Neural cell (in vitro differentiated cells): Measurements from ENCODE around the gene GTSE1.

Source experiments
- EP300 ChIP-seq: fragments of 450-650 bp; conservative IDR thresholded peaks from 2 replicates; pipeline ENCODE4 v1.6.1; 2014; ENCODE audit warnings: antibody characterized with exemption, mild to moderate bottlenecking, moderate library complexity; ENCODE audit not compliant: poor library complexity, severe bottlenecking
- MXI1 ChIP-seq: fragments of 450-650 bp; conservative IDR thresholded peaks from 2 replicates; pipeline ENCODE4 v1.6.1; 2014; ENCODE audit warnings: antibody characterized with exemption, mild to moderate bottlenecking; ENCODE audit not compliant: poor library complexity, severe bottlenecking
- POLR2AphosphoS5 ChIP-seq: IDR thresholded peaks from 2 replicates; pipeline ENCODE4 v1.6.1; 2012
- TF ChIP-seq, protein P1 (sequence below): fragments of 450-650 bp; IDR thresholded peaks from 2 replicates; pipeline ENCODE4 v1.5.1; 2014; ENCODE audit warnings: antibody characterized with exemption, mild to moderate bottlenecking, moderate library complexity; ENCODE audit not compliant: poor library complexity, severe bottlenecking
- TF ChIP-seq, protein P2 (sequence below): IDR thresholded peaks from 2 replicates; pipeline ENCODE4 v1.6.1; 2012; ENCODE audit warnings: borderline replicate concordance

DNA sequence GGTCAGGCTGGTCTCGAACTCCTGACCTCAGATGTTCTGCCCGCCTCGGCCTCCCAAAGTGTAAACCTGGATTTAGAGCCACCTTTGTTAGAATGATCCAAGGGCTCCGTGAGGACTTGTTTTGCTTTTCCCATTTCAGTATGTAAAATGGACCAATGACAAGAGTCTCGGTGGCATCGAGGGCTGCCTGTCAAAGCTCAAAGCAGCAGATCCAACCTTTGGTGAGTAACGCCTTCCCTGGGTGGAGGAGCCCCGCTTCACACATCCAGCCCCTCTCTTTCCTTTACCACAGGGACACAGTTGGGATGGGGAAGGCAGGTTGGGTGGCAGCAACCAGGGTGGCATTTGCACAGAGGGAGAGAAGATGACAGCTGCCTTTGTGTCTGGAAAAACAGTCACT, 24.5 kb upstream of the GTSE1 start:
- TF ChIP-seq MXI1 (no peak), POLR2AphosphoS5 (no peak), EP300 (no peak)
- TF ChIP-seq, protein P1, sequence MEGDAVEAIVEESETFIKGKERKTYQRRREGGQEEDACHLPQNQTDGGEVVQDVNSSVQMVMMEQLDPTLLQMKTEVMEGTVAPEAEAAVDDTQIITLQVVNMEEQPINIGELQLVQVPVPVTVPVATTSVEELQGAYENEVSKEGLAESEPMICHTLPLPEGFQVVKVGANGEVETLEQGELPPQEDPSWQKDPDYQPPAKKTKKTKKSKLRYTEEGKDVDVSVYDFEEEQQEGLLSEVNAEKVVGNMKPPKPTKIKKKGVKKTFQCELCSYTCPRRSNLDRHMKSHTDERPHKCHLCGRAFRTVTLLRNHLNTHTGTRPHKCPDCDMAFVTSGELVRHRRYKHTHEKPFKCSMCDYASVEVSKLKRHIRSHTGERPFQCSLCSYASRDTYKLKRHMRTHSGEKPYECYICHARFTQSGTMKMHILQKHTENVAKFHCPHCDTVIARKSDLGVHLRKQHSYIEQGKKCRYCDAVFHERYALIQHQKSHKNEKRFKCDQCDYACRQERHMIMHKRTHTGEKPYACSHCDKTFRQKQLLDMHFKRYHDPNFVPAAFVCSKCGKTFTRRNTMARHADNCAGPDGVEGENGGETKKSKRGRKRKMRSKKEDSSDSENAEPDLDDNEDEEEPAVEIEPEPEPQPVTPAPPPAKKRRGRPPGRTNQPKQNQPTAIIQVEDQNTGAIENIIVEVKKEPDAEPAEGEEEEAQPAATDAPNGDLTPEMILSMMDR, result no peak
- TF ChIP-seq, protein P2, sequence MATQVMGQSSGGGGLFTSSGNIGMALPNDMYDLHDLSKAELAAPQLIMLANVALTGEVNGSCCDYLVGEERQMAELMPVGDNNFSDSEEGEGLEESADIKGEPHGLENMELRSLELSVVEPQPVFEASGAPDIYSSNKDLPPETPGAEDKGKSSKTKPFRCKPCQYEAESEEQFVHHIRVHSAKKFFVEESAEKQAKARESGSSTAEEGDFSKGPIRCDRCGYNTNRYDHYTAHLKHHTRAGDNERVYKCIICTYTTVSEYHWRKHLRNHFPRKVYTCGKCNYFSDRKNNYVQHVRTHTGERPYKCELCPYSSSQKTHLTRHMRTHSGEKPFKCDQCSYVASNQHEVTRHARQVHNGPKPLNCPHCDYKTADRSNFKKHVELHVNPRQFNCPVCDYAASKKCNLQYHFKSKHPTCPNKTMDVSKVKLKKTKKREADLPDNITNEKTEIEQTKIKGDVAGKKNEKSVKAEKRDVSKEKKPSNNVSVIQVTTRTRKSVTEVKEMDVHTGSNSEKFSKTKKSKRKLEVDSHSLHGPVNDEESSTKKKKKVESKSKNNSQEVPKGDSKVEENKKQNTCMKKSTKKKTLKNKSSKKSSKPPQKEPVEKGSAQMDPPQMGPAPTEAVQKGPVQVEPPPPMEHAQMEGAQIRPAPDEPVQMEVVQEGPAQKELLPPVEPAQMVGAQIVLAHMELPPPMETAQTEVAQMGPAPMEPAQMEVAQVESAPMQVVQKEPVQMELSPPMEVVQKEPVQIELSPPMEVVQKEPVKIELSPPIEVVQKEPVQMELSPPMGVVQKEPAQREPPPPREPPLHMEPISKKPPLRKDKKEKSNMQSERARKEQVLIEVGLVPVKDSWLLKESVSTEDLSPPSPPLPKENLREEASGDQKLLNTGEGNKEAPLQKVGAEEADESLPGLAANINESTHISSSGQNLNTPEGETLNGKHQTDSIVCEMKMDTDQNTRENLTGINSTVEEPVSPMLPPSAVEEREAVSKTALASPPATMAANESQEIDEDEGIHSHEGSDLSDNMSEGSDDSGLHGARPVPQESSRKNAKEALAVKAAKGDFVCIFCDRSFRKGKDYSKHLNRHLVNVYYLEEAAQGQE, result no peak
